Endodermal cell (in vitro differentiated cells): ENCODE data around the gene SLC25A12. TPM values are rescaled to one million over a fixed set of nuclear protein-coding genes. Genes with fewer than 3 reads are reported as not detected.

ENCODE experiments used
- DNase-seq: peaks from one replicate; pipeline ENCODE4 v3.0.0-alpha.2; 2017
- H3K27ac ChIP-seq: 2 replicates; pipeline ENCODE4 v1.5.1; 2013; ENCODE audit warnings: mild to moderate bottlenecking, low read depth, low read length, moderate library complexity
- H3K27me3 ChIP-seq: 2 replicates; pipeline ENCODE4 v1.6.1; 2013; ENCODE audit warnings: mild to moderate bottlenecking, low read length, moderate library complexity; ENCODE audit not compliant: insufficient read depth, control insufficient read depth, poor library complexity, severe bottlenecking
- H3K36me3 ChIP-seq: 2 replicates; pipeline ENCODE4 v1.7.0; 2013; ENCODE audit warnings: mild to moderate bottlenecking, low read length, moderate library complexity; ENCODE audit not compliant: control insufficient read depth, insufficient read depth
- H3K4me1 ChIP-seq: one replicate; pipeline ENCODE4 v1.7.0; 2013; ENCODE audit warnings: low read length; ENCODE audit not compliant: control insufficient read depth, insufficient read depth
- H3K4me3 ChIP-seq: 2 replicates; pipeline ENCODE4 v1.5.1; 2013; ENCODE audit warnings: mild to moderate bottlenecking, low read length, moderate library complexity
- H3K9ac ChIP-seq: 2 replicates; pipeline ENCODE4 v1.6.1; 2013; ENCODE audit warnings: mild to moderate bottlenecking, low read length, moderate library complexity; ENCODE audit not compliant: poor library complexity, severe bottlenecking; ENCODE audit errors: extremely low read depth
- H3K9me3 ChIP-seq: 2 replicates; pipeline ENCODE4 v1.6.1; 2013; ENCODE audit warnings: mild to moderate bottlenecking, low read length, moderate library complexity; ENCODE audit not compliant: control insufficient read depth
- H3K27ac Mint-ChIP-seq: 2 replicates; pipeline ENCODE4 v1.8.0; 2020; ENCODE audit warnings: mixed read lengths
- H3K27me3 Mint-ChIP-seq: 2 replicates; pipeline ENCODE4 v1.8.0; 2021; ENCODE audit warnings: mild to moderate bottlenecking, mixed read lengths; ENCODE audit not compliant: insufficient read depth
- H3K36me3 Mint-ChIP-seq: 2 replicates; pipeline ENCODE4 v1.8.0; 2020; ENCODE audit warnings: low read depth, mixed read lengths
- H3K4me1 Mint-ChIP-seq: 2 replicates; pipeline ENCODE4 v1.8.0; 2020; ENCODE audit warnings: mixed read lengths
- H3K4me3 Mint-ChIP-seq: 2 replicates; pipeline ENCODE4 v1.8.0; 2020; ENCODE audit warnings: mild to moderate bottlenecking, moderate library complexity, mixed read lengths
- H3K9me3 Mint-ChIP-seq: 2 replicates; pipeline ENCODE4 v1.8.0; 2020; ENCODE audit warnings: mild to moderate bottlenecking, mixed read lengths
- CTCF ChIP-seq: fragments of 200-600 bp; sonication (generic); conservative IDR thresholded peaks from 2 replicates; pipeline ENCODE4 v1.5.0; 2021; ENCODE audit warnings: antibody characterized with exemption, mild to moderate bottlenecking
- WGBS, 2 experiments: methylation state at CpG; one replicate each; pipeline versions ENCODE4 v1.1.5 to v1.1.7; 2013; ENCODE audit warnings: missing lambda C conversion rate in 2 of 2, mixed read lengths in 1 of 2; ENCODE audit not compliant: insufficient coverage in 1 of 2, insufficient read length in 1 of 2; 5-methylcytosine and 5-hydroxymethylcytosine counted together
- total RNA-seq, 2 donors: library from RNA; stranded (reverse); fragmentation: NEBNext Ultra II Directional in 1 of 2; extraction: Animal tissue kit (Norgen Biotek cat#: 25700) in 1 of 2; gene quantifications; 2 replicates in 1 of 2; 3 replicates in 1 of 2; pipeline ENCODE4 v1.2.1, GENCODE V29; 2021

SLC25A12 gene
- total RNA-seq, 2 donors from 2014 or later: 0.55 to 3.1 TPM

- Mint-ChIP-seq H3K36me3 (peaks cover 63% of the 10 kb centered on the region), H3K4me3 (no peak overlapping the region), H3K4me1 (no peaks in the 10 kb centered on the region), H3K27ac (no peak overlapping the region), H3K27me3 (no peaks in the 10 kb centered on the region), H3K9me3 (no peaks in the 10 kb centered on the region)
- Histone ChIP-seq H3K36me3 (peaks cover 77% of the 10 kb centered on the region), H3K27ac (no peak overlapping the region), H3K4me1 (no peaks in the 10 kb centered on the region), H3K27me3 (no peaks in the 10 kb centered on the region), H3K4me3 (no peak overlapping the region), H3K9ac (no peak overlapping the region), H3K9me3 (no peaks in the 10 kb centered on the region)
- no peak for DNase-seq
- TF ChIP-seq CTCF: no peak
- 89 to 100% methylated on average over 2 to 4 of the region's 4 CpGs for WGBS, 2 experiments
These were observed 157.9 kb downstream of the SLC25A12 start for GRCh38 chr2:171735991-171736710.

Other genes starting within 250 kb of the SLC25A12 start
- gene DYNC1I2, start 206.8 kb downstream of the SLC25A12 start, total RNA-seq: 10 to 100 TPM; 98.5 to 99.4 TPM
- 10 to 100 TPM; 58.1 to 74.6 TPM for gene HAT1, start 28.2 kb upstream of the SLC25A12 start, total RNA-seq
- gene METAP1D, start 105.7 kb upstream of the SLC25A12 start, total RNA-seq: 1 to 10 TPM; 6.0 to 6.5 TPM
- gene DLX1, start 191.3 kb upstream of the SLC25A12 start, total RNA-seq: not detected
- gene DLX2, start 208.7 kb upstream of the SLC25A12 start, total RNA-seq: under 1 TPM in 1 of 2 donors, not detected in 1; 0.13 TPM